Endodermal cell (in vitro differentiated cells): ENCODE results near the gene ARFGEF2. TPM values are rescaled to one million over a fixed set of nuclear protein-coding genes. Genes with fewer than 3 reads are reported as not detected.
A peak's percentile ranks its signal among the peaks of the same experiment; 100 is the strongest.

Source experiments
- DNase-seq: peaks from one replicate; pipeline ENCODE4 v3.0.0-alpha.2; 2017
- H3K27ac ChIP-seq: 2 replicates; pipeline ENCODE4 v1.5.1; 2013; ENCODE audit warnings: mild to moderate bottlenecking, low read depth, low read length, moderate library complexity
- H3K27me3 ChIP-seq: 2 replicates; pipeline ENCODE4 v1.6.1; 2013; ENCODE audit warnings: mild to moderate bottlenecking, low read length, moderate library complexity; ENCODE audit not compliant: insufficient read depth, control insufficient read depth, poor library complexity, severe bottlenecking
- H3K36me3 ChIP-seq: 2 replicates; pipeline ENCODE4 v1.7.0; 2013; ENCODE audit warnings: mild to moderate bottlenecking, low read length, moderate library complexity; ENCODE audit not compliant: control insufficient read depth, insufficient read depth
- H3K4me1 ChIP-seq: one replicate; pipeline ENCODE4 v1.7.0; 2013; ENCODE audit warnings: low read length; ENCODE audit not compliant: control insufficient read depth, insufficient read depth
- H3K4me3 ChIP-seq: 2 replicates; pipeline ENCODE4 v1.5.1; 2013; ENCODE audit warnings: mild to moderate bottlenecking, low read length, moderate library complexity
- H3K9ac ChIP-seq: 2 replicates; pipeline ENCODE4 v1.6.1; 2013; ENCODE audit warnings: mild to moderate bottlenecking, low read length, moderate library complexity; ENCODE audit not compliant: poor library complexity, severe bottlenecking; ENCODE audit errors: extremely low read depth
- H3K9me3 ChIP-seq: 2 replicates; pipeline ENCODE4 v1.6.1; 2013; ENCODE audit warnings: mild to moderate bottlenecking, low read length, moderate library complexity; ENCODE audit not compliant: control insufficient read depth
- H3K27ac Mint-ChIP-seq: 2 replicates; pipeline ENCODE4 v1.8.0; 2020; ENCODE audit warnings: mixed read lengths
- H3K27me3 Mint-ChIP-seq: 2 replicates; pipeline ENCODE4 v1.8.0; 2021; ENCODE audit warnings: mild to moderate bottlenecking, mixed read lengths; ENCODE audit not compliant: insufficient read depth
- H3K36me3 Mint-ChIP-seq: 2 replicates; pipeline ENCODE4 v1.8.0; 2020; ENCODE audit warnings: low read depth, mixed read lengths
- H3K4me1 Mint-ChIP-seq: 2 replicates; pipeline ENCODE4 v1.8.0; 2020; ENCODE audit warnings: mixed read lengths
- H3K4me3 Mint-ChIP-seq: 2 replicates; pipeline ENCODE4 v1.8.0; 2020; ENCODE audit warnings: mild to moderate bottlenecking, moderate library complexity, mixed read lengths
- H3K9me3 Mint-ChIP-seq: 2 replicates; pipeline ENCODE4 v1.8.0; 2020; ENCODE audit warnings: mild to moderate bottlenecking, mixed read lengths
- WGBS, 2 experiments: methylation state at CpG; one replicate each; pipeline versions ENCODE4 v1.1.5 to v1.1.7; 2013; ENCODE audit warnings: missing lambda C conversion rate in 2 of 2, mixed read lengths in 1 of 2; ENCODE audit not compliant: insufficient coverage in 1 of 2, insufficient read length in 1 of 2; 5-methylcytosine and 5-hydroxymethylcytosine counted together
- total RNA-seq, 2 donors: library from RNA; stranded (reverse); fragmentation: NEBNext Ultra II Directional in 1 of 2; extraction: Animal tissue kit (Norgen Biotek cat#: 25700) in 1 of 2; gene quantifications; 2 replicates in 1 of 2; 3 replicates in 1 of 2; pipeline ENCODE4 v1.2.1, GENCODE V29; 2021
- TF ChIP-seq, protein P1 (sequence below): fragments of 200-600 bp; sonication (generic); conservative IDR thresholded peaks from 2 replicates; pipeline ENCODE4 v1.5.0; 2021; ENCODE audit warnings: antibody characterized with exemption, mild to moderate bottlenecking

ARFGEF2 gene
- total RNA-seq, 2 donors from 2014 or later, result 23.6 to 29.4 TPM

DNA sequence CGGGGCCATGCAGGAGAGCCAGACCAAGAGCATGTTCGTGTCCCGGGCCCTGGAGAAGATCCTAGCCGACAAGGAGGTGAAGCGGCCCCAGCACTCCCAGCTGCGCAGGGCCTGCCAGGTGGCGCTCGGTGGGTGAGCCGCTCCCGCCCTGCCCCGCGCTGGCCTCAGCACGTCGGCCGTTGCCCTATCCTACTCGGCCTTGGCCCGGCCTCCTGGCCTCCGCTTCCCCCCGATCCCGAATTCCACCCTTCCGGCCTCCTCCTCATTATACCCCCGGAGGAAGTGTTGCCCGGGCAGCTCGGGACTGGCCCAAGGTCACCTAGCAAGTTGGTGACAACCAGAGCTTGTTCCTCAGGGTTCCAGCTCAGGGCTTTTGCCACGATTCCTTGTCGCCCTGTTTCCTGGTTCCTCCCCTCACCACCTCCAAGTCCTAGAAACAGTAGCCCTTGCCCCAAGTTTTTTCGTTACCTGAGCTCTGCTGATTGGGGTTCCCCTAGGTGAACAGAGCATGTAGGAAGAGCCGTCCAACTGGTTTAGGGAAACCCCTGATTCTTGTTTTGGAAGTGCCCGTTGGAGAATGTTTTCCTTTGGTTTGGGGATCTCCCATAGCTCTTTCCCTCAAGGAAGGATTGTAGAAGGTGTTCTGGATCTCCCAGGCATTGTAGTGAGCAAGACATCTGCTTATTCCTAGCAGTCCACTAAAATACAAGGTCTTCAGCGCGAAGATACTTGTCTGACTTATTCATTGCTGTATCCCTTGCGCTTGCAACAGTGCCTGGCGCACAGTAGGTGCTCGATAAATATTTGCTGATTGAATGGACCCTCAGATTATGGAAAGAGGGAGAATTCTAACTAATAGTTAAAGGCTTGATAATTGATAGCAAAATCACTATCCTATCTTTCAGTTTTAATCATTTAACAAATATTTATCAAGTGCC, 641 bp downstream of the ARFGEF2 start:
- H3K9me3 Mint-ChIP-seq, result no peaks in the 10 kb centered on the region
- peaks cover 26% of the 10 kb centered on the region for H3K4me1 Mint-ChIP-seq
- no peak for DNase-seq
- peaks cover 2% of the 10 kb centered on the region for H3K36me3 Mint-ChIP-seq
- H3K4me3 ChIP-seq, result peak overlapping the region; percentile 99
- H3K36me3 ChIP-seq, result peaks cover 12% of the 10 kb centered on the region
- TF ChIP-seq, protein P1, sequence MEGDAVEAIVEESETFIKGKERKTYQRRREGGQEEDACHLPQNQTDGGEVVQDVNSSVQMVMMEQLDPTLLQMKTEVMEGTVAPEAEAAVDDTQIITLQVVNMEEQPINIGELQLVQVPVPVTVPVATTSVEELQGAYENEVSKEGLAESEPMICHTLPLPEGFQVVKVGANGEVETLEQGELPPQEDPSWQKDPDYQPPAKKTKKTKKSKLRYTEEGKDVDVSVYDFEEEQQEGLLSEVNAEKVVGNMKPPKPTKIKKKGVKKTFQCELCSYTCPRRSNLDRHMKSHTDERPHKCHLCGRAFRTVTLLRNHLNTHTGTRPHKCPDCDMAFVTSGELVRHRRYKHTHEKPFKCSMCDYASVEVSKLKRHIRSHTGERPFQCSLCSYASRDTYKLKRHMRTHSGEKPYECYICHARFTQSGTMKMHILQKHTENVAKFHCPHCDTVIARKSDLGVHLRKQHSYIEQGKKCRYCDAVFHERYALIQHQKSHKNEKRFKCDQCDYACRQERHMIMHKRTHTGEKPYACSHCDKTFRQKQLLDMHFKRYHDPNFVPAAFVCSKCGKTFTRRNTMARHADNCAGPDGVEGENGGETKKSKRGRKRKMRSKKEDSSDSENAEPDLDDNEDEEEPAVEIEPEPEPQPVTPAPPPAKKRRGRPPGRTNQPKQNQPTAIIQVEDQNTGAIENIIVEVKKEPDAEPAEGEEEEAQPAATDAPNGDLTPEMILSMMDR, result no peak
- 11 to 15% methylated on average over 13 to 34 of the region's 34 CpGs for WGBS, 2 experiments
- peak overlapping the region; percentile 85 for H3K27ac ChIP-seq
- H3K4me1 ChIP-seq, result peaks cover 8% of the 10 kb centered on the region
- H3K9ac ChIP-seq, result peak overlapping the region; percentile 96
- H3K27me3 Mint-ChIP-seq, result no peaks in the 10 kb centered on the region
- no peaks in the 10 kb centered on the region for H3K9me3 ChIP-seq
- H3K4me3 Mint-ChIP-seq, result peak overlapping the region; percentile 93
- H3K27me3 ChIP-seq, result no peaks in the 10 kb centered on the region
- peak overlapping the region; percentile 99 for H3K27ac Mint-ChIP-seq

DNA sequence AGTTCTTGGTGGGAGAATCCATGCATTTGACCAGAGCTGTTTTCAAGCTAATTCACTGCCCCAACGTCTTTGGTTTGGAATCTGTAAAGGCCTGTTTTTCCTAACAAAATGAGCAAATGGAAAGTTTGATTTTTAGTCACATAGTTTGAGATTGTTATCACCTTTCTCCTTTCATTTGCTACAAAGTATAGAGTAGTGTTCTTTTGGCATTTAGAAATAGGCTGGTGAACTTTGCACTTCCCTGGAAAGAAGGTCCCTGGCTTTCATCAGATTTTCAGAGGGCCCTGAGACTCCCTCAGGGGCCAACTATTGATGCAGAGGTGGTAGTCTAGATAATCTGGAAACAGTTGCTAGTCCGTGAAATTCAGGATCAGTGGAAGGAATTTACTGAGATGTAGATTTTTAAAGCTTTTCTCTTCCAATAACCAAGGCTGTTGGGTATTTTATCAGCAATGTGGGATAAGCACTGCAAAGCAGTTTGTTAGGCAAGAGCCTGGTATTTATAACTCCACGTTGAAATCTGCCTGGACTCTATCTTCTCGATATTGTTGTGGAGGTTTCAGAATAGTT, 1.7 kb downstream of the ARFGEF2 start:
- H3K4me3 Mint-ChIP-seq, result peak overlapping the region; percentile 93
- peaks cover 12% of the 10 kb centered on the region for H3K36me3 ChIP-seq
- H3K27me3 ChIP-seq, result no peaks in the 10 kb centered on the region
- H3K27ac ChIP-seq, result no peak overlapping the region
- DNase-seq, result no peak
- peaks cover 5% of the 10 kb centered on the region for H3K36me3 Mint-ChIP-seq
- no peaks in the 10 kb centered on the region for H3K9me3 ChIP-seq
- peaks cover 26% of the 10 kb centered on the region for H3K4me1 Mint-ChIP-seq
- no peaks in the 10 kb centered on the region for H3K9me3 Mint-ChIP-seq
- H3K4me3 ChIP-seq, result peak overlapping the region; percentile 99
- H3K27ac Mint-ChIP-seq, result peak overlapping the region; percentile 18
- no peaks in the 10 kb centered on the region for H3K27me3 Mint-ChIP-seq
- TF ChIP-seq, protein P1, result no peak
- peak overlapping the region; percentile 96 for H3K9ac ChIP-seq
- 78 to 100% methylated on average over 2 to 4 of the region's 4 CpGs for WGBS, 2 experiments
- H3K4me1 ChIP-seq, result peaks cover 8% of the 10 kb centered on the region

DNA sequence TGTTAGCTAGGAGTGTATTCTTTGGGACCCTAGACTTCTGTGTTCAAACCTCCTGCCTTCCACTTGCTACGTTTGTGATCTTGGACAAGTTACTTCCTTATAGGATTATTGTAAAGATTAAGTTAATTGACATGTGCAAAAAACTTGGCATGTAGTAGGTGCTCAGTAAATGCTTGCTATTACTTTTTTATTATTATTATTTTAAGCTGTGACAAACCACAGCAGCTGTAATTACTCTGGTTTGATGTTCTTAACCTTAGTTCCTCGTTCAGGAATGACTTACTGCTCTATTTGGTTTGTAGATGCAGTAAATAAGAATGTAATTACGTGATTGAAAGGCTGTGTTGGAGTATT, 3.2 kb downstream of the ARFGEF2 start:
- no peak overlapping the region for H3K4me3 Mint-ChIP-seq
- H3K36me3 Mint-ChIP-seq, result peaks cover 5% of the 10 kb centered on the region
- H3K27me3 Mint-ChIP-seq, result no peaks in the 10 kb centered on the region
- H3K9ac ChIP-seq, result no peak overlapping the region
- H3K4me1 ChIP-seq, result peaks cover 10% of the 10 kb centered on the region
- DNase-seq, result no peak
- no peak overlapping the region for H3K27ac Mint-ChIP-seq
- H3K9me3 Mint-ChIP-seq, result no peaks in the 10 kb centered on the region
- peaks cover 12% of the 10 kb centered on the region for H3K36me3 ChIP-seq
- H3K27me3 ChIP-seq, result no peaks in the 10 kb centered on the region
- peaks cover 26% of the 10 kb centered on the region for H3K4me1 Mint-ChIP-seq
- H3K27ac ChIP-seq, result no peak overlapping the region
- no peaks in the 10 kb centered on the region for H3K9me3 ChIP-seq
- 94 to 95% methylated on average over 2 to 3 of the region's 3 CpGs for WGBS, 2 experiments
- H3K4me3 ChIP-seq, result no peak overlapping the region
- TF ChIP-seq, protein P1, result no peak
